GM12878 (cell line): ENCODE measurements around the gene SH3BP5. TPM values are rescaled to one million over a fixed set of nuclear protein-coding genes. Genes with fewer than 3 reads are reported as not detected.
A peak's percentile ranks its signal among the peaks of the same experiment; 100 is the strongest.

Experiments
- ATAC-seq: fragments of 200-7000 bp; cut with Tn5 transposase; 3 replicates; pipeline ENCODE4 v1.9.1; 2020; ENCODE audit warnings: mild to moderate bottlenecking, moderate library complexity
- BruUV-seq: library from RNA; stranded (reverse); fragments of 400-500 nt; replicated peaks from 2 replicates; lab custom pipeline; 2021; lab: Mats Ljungman, UMichigan
- CTCF ChIA-PET: fragments of 300-600 bp; sonication (Branson Sonifier 250); formaldehyde crosslinking; extraction: SDS; loops from one replicate; lab custom pipeline; 2021; ENCODE audit warnings: inconsistent platforms; lab: Yijun Ruan, JAX
- POLR2A ChIA-PET: fragments of 350-600 bp; formaldehyde crosslinking; extraction: SDS; loops from one replicate; lab custom pipeline; 2021; ENCODE audit warnings: inconsistent platforms; lab: Charles Lee
- RAD21 ChIA-PET: fragments of 300-600 bp; sonication (Branson Sonifier 250); formaldehyde crosslinking; loops from one replicate; lab custom pipeline; 2023; ENCODE audit warnings: antibody characterized with exemption; ENCODE audit not compliant: unreplicated experiment; lab: Charles Lee
- SMC1A ChIA-PET: fragments of 300-600 bp; sonication (Branson Sonifier 250); formaldehyde crosslinking; loops from one replicate; lab custom pipeline; 2023; ENCODE audit not compliant: unreplicated experiment, uncharacterized antibody; lab: Charles Lee
- DNase-seq: peaks from one replicate; pipeline ENCODE4 v3.0.0-alpha.2; 2011; ENCODE audit warnings: low read depth, low spot score
- FAIRE-seq: peaks from 3 replicates; lab custom pipeline; 2011; peaks lifted over from hg19 to GRCh38; lab: Jason Lieb, UNC
- H2AFZ ChIP-seq: 2 replicates; pipeline ENCODE4 v1.6.0; 2011; ENCODE audit warnings: low read depth, low read length, control low read depth; ENCODE audit not compliant: control insufficient read depth
- H3K27ac ChIP-seq: 2 replicates; pipeline ENCODE4 v1.5.1; 2011; ENCODE audit warnings: control low read depth; ENCODE audit not compliant: control insufficient read depth, insufficient read depth
- H3K27me3 ChIP-seq, 2 experiments: replicated peaks in 1 of 2; 2 replicates each; pipeline versions ENCODE4 v1.6.0 to v1.6.1; 2011; ENCODE audit warnings: low read length in 1 of 2; ENCODE audit not compliant: control insufficient read depth in 2 of 2, insufficient read depth in 2 of 2
- H3K36me3 ChIP-seq, 2 experiments: 2 replicates each; pipeline ENCODE4 v1.5.1; 2011; ENCODE audit warnings: low read length in 1 of 2; ENCODE audit not compliant: control insufficient read depth in 2 of 2, insufficient read depth in 2 of 2
- H3K4me1 ChIP-seq: 2 replicates; pipeline ENCODE4 v1.6.1; 2011; ENCODE audit warnings: mild to moderate bottlenecking, low read length, moderate library complexity, mixed read lengths; ENCODE audit not compliant: control insufficient read depth, insufficient read depth
- H3K4me2 ChIP-seq: 2 replicates; pipeline ENCODE4 v1.6.0; 2011; ENCODE audit warnings: control low read depth; ENCODE audit not compliant: control insufficient read depth, insufficient read depth
- H3K4me3 ChIP-seq: fragments of 200-600 bp; sonication (generic); 2 replicates; pipeline ENCODE4 v1.5.1; 2016
- H3K79me2 ChIP-seq: 2 replicates; pipeline ENCODE4 v1.6.0; 2011; ENCODE audit warnings: low read length; ENCODE audit not compliant: control insufficient read depth, insufficient read depth
- H3K9ac ChIP-seq: 2 replicates; pipeline ENCODE4 v1.8.0; 2011; ENCODE audit warnings: low read length, control low read depth, mixed read lengths; ENCODE audit not compliant: control insufficient read depth, insufficient read depth
- H3K9me3 ChIP-seq: replicated peaks from 3 replicates; pipeline ENCODE4 v1.5.1; 2011; ENCODE audit warnings: mild to moderate bottlenecking, low read length; ENCODE audit not compliant: control insufficient read depth, insufficient read depth
- H4K20me1 ChIP-seq: 2 replicates; pipeline ENCODE4 v1.6.0; 2011; ENCODE audit not compliant: control insufficient read depth, insufficient read depth
- ATF7 ChIP-seq: fragments of 450-650 bp; IDR thresholded peaks from 2 replicates; pipeline ENCODE4 v1.6.1; 2016; ENCODE audit warnings: low read depth, mild to moderate bottlenecking
- CUX1 ChIP-seq: IDR thresholded peaks from 2 replicates; pipeline ENCODE4 v1.6.1; 2012; ENCODE audit warnings: improper control_type of control experiment, low read depth, low read length; ENCODE audit not compliant: insufficient replicate concordance
- FOXK2 ChIP-seq: fragments of 450-650 bp; IDR thresholded peaks from 2 replicates; pipeline ENCODE4 v1.6.1; 2017; ENCODE audit warnings: mild to moderate bottlenecking, moderate library complexity
- MLLT1 ChIP-seq: fragments of 450-650 bp; IDR thresholded peaks from 2 replicates; pipeline ENCODE4 v1.6.1; 2016; ENCODE audit warnings: mild to moderate bottlenecking
- PKNOX1 ChIP-seq: fragments of 450-650 bp; IDR thresholded peaks from 2 replicates; pipeline ENCODE4 v1.6.1; 2016; ENCODE audit warnings: mild to moderate bottlenecking
- SPI1 ChIP-seq: IDR thresholded peaks from 2 replicates; pipeline ENCODE4 v1.6.1; 2011; ENCODE audit warnings: low read depth, mild to moderate bottlenecking, low read length, moderate library complexity, borderline replicate concordance; ENCODE audit not compliant: insufficient read depth
- SUPT20H ChIP-seq: IDR thresholded peaks from 2 replicates; pipeline ENCODE4 v1.6.1; 2011; ENCODE audit warnings: low read depth, mild to moderate bottlenecking, low read length, moderate library complexity, borderline replicate concordance; ENCODE audit not compliant: control insufficient read depth
- WGBS: methylation state at CpG from one replicate; pipeline ENCODE4 v1.1.6; 2016; ENCODE audit warnings: low lambda C conversion rate; ENCODE audit not compliant: insufficient replicate concordance, insufficient coverage; ENCODE audit errors: missing lambda C conversion rate; 5-methylcytosine and 5-hydroxymethylcytosine counted together
- in situ Hi-C: fragments of 300-500 bp; cut with MboI; formaldehyde crosslinking; loops from 9 replicates; pipeline ENCODE4 v1.14.3; 2018; ENCODE audit warnings: mixed read lengths
- intact Hi-C: fragments of 100-400 bp; cut with micrococcal nuclease; formaldehyde crosslinking; loops from one replicate; pipeline ENCODE4 v1.14.2; 2022; ENCODE audit not compliant: unreplicated experiment
- polyA plus RNA-seq, 11 experiments: library from polyadenylated mRNA; depleted of rRNA in 4 of 11; unstranded in 6 of 11; stranded (reverse) in 5 of 11; fragments of >200 nt; fragmentation: Nextera tagmentation in 4 of 11; fragmentation: Illumina TruSeq in 1 of 11; extraction: Ambion mirVana in 4 of 11; extraction: Trizol in 1 of 11; gene quantifications; 1 replicate in 1 of 11; 2 replicates in 10 of 11; pipeline versions ENCODE4 v1.2.1 to v1.2.3, GENCODE V29; 2011 to 2016; ENCODE audit warnings: inconsistent platforms in 2 of 11, missing spikeins in 2 of 11, low read depth in 1 of 11
- total RNA-seq, 4 experiments: library from RNA; depleted of rRNA in 3 of 4; stranded (reverse); fragments of >200 nt in 3 of 4; fragmentation: Illumina TruSeq in 1 of 4; extraction: Trizol in 1 of 4; gene quantifications; 2 replicates each; pipeline versions ENCODE4 v1.2.1 to v1.2.3, GENCODE V29; 2013 to 2021

Gene SH3BP5
- total and polyA plus RNA-seq, 10 of the 15 experiments (the other 5 are each of a cell fraction or from before 2014, with no cell fraction given) = 14.9 to 87.5 (median 43.7) TPM

GRCh38 chr3:15330031-15330596, 2.3 kb downstream of the SH3BP5 start:
- Histone ChIP-seq H3K27ac (peak overlapping the region; percentile 34), H3K36me3 (peaks cover 6 to 17% of the 10 kb centered on the region in 2 experiments), H3K4me3 (peak overlapping the region; percentile 86), H4K20me1 (no peaks in the 10 kb centered on the region), H3K4me1 (peaks cover 40% of the 10 kb centered on the region), H3K4me2 (peak overlapping the region; percentile 93), H3K79me2 (peaks cover 37% of the 10 kb centered on the region), H2AFZ (peak overlapping the region; percentile 32; the same call in 1 of the 2 replicates), H3K9me3 (no peaks in the 10 kb centered on the region), H3K9ac (peak overlapping the region; percentile 74), H3K27me3 (no peaks in the 10 kb centered on the region)
- in situ Hi-C loops (no loop called here), intact Hi-C loops (no loop called here)
- ChIA-PET CTCF (interaction anchor here (0.8 to 9.6 kb wide), 17 partner anchors 10 to 127 kb away, joined by 3 to 125 read pairs (median 4); no protein-coding TSS in a partner anchor), POLR2A (interaction anchor here (0.7 to 2.2 kb wide), 10 partner anchors 10 to 124 kb away, joined by 3 to 18 read pairs (median 4); partner anchors contain the start of gene CAPN7), RAD21 (interaction anchor here (0.7 to 6.2 kb wide), 17 partner anchors 10 to 221 kb away, joined by 3 to 53 read pairs (median 7); partner anchors contain the start of gene CAPN7), SMC1A (interaction anchor here (0.6 to 6.0 kb wide), 24 partner anchors 10 to 228 kb away, joined by 3 to 77 read pairs (median 7); no protein-coding TSS in a partner anchor)
- no peak for DNase-seq
- no peak for TF ChIP-seq FOXK2
- TF ChIP-seq CUX1 = peak; percentile 19
- TF ChIP-seq ATF7 = peak; percentile 57; the same call in 1 of the 2 replicates
- TF ChIP-seq SPI1 = peak; percentile 53; the same call in 1 of the 2 replicates
- TF ChIP-seq PKNOX1 = peak; percentile 47; the same call in 1 of the 2 replicates
- TF ChIP-seq SUPT20H = no peak
- 0 out of 2 replicates have a peak, but pooled peaks have one; percentile 35 for TF ChIP-seq MLLT1
- no TSS peak for BruUV-seq
- ATAC-seq = peak; percentile 21
- FAIRE-seq = peak; percentile 94
- 20% methylated on average over 10 of the region's 10 CpGs for WGBS
